Measurements from ENCODE around the gene GALNT17. TPM values are rescaled to one million over a fixed set of nuclear protein-coding genes. Genes with fewer than 3 reads are reported as not detected.
"Not testable (repeated sequence)": the region's sequence is repeated elsewhere in the genome, so short reads cannot be mapped to it uniquely, and the experiment has no call there.

GALNT17 gene
- total RNA-seq, 1 donor from 2014 or later, result not detected

DNA sequence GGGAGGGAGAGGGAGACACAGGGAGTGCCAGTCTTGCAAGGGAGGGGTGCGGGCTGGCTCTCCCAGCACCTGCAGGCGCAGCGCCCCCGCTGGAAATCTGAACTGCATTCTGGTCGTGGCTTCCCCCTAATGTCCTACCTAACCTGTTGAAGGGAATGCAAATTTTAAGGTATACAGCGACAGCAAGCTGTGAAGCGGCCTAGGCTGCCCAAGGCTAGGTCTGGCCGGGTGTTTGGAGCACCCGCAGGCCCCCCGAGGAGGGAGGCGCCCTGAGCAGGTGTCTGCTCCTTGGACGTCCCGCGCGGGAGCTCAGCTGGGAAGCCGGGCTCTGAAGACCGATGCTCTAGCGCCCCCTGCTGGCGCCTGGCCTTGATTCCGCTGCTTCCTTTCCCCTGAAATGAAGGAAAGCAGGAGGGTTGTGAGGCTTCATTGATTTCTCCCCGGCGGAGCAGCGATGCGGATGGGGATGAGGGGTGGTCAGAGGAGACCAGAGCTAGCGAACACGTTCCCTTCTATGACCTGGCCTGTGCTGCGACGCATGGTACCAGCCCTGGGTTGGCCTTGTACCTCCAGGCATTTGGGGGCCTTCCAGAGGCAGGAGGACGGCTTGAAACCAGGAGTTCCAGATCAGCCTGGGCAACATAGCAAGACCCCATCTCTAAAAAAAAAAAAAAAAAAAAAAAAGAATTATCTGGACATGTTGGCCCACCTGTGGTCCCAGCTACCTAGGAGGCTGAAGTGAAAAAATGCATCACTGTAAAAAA is 601.3 kb downstream of the GALNT17 start:
- intact Hi-C loops (cut with micrococcal nuclease), result loop anchor here (1.0 kb wide), 1 partner anchor 904 kb away; no protein-coding TSS in a partner anchor

DNA sequence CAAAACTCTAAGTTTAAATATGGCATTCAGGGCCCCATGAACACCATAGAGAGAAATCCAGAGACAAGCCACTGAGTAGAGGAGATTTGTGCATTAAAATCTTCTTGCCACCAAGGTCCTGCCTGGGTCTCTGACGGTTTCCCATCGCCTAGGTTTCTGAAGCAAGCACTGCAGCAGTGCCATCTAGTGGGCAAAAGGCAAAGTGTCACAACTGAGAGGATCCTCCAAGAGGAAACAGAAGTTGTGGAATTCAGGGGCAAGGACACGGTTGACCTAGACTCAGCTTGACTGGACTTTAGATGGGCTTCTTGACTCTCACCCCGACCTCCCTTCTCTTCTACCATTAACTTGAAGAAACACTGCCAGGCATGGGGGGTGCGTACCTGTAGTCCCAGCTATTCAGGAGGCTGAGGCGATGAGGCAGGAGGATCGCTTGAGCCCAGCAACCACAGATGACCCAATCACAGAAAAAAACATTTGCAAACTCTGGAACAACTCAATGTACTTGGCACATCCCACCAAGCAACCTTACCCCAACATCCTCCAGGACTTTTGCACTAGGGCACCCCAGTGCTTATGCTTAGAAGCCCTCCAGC is 604.1 kb downstream of the GALNT17 start:
- intact Hi-C loops (cut with micrococcal nuclease), result no loop called here

DNA sequence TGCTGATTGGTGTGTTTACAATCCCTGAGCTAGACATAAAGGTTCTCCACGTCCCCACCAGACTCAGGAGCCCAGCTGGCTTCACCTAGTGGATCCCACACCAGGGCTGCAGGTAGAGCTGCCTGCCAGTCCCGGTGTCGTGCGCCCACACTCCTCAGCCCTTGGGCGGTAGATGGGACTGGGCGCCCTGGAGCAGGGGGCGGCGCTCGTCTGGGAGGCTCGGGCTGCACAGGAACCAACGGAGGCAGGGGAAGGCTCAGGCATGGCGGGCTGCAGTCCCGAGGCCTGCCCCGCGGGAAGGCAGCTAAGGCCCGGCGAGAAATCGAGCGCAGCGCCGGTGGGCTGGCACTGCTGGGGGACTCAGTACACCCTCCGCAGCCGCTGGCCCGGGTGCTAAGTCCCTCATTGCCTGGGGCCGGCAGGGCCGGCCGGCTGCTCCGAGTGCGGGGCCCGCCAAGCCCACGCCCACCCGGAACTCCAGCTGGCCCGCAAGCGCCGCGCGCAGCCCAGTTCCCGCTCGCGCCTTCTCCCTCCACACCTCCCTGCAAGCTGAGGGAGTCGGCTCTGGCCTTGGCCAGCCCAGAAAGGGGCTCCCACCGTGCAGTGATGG is 606.1 kb downstream of the GALNT17 start:
- intact Hi-C loops (cut with micrococcal nuclease), result not testable (repeated sequence)

DNA sequence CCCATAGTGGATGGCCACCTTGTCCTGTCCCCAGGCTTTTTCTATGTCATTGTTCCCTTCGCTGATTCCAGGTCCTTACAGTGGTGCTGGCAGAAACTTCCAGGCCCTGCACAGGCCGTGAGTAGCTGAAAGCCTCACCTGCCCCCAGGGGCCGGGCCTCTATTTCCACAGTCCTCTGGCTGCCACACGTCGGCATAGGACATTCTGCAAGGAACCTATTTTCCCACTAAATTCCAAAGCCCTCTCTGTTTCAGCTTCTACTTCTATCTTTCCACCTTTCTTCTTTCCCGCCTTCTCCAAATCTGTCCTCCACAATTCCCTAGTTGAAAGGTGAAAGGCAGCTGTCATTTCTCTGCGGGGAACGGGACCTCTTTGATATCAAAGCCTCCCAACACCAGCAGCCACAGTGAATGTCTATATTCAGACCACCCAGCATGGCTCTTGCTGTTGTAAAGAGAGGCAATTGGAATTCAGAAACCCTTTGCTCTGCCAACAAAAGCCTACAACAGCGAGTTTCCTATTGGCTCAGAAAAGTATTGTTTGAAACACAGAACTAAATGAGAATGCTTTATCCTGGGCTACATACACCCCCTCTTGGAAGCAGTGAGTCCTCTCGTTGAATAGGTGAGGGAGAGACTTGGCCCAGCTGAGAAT is 607.7 kb downstream of the GALNT17 start:
- intact Hi-C loops (cut with micrococcal nuclease), result no loop called here

DNA sequence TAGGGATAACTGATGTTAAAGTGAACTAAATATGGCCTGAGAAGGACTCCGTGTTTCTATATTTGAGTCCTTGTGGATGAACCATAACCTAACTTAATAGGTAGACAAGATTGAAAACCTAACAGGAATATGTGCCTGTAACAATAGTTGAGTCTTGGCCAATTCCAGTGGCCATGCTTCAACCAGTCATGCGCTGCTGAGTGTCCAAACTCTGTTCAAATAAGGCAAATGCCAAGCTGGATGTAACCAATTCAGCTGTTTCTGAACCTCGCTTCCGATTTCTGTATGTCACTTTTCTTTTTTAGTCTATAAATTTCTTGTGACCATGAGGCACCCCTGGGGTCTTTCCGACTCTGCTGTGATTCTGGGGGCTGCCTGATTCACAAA is 608.2 kb downstream of the GALNT17 start:
- intact Hi-C loops (cut with micrococcal nuclease), result no loop called here

DNA sequence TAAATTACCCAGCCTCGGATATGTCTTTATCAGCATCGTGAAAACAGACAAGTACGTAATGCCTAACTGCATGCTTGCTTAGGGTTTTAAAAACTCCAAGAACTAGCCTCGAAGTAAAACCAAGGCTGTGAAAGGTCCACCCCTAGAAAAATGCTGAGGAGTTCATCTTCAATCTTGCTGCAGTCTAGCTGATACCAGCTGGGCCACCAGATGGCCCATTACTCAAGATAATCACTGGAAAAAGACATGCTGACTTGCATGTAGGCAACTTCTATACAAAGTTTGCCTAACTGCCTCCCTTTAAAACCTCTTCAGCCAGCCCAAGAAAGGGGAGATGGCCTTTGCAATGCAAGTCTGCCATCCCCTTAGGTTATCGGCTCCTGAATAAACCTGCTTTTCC is 614.1 kb downstream of the GALNT17 start:
- intact Hi-C loops (cut with micrococcal nuclease), result no loop called here

DNA sequence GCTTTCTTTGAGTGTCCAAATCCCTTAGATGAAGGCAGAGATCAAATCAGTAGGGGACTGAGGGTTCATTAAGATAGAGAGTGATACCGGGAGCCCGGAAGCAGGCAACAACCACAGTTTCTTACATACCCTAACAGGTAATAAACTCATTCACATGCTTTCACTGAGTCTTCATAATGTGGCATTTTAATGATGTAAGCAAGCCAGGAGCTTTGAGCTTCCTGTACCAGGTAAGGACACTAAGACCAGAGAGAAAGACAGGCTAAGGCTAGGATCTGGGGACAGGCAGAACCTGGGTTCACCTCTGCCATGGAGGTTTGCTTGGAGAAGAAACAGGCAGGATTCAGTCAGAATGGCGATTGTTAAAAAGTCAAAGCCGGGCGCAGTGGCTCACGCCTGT is 618.3 kb downstream of the GALNT17 start:
- intact Hi-C loops (cut with micrococcal nuclease), result loop anchor here (5.0 kb wide), 1 partner anchor 742 kb away; no protein-coding TSS in a partner anchor

DNA sequence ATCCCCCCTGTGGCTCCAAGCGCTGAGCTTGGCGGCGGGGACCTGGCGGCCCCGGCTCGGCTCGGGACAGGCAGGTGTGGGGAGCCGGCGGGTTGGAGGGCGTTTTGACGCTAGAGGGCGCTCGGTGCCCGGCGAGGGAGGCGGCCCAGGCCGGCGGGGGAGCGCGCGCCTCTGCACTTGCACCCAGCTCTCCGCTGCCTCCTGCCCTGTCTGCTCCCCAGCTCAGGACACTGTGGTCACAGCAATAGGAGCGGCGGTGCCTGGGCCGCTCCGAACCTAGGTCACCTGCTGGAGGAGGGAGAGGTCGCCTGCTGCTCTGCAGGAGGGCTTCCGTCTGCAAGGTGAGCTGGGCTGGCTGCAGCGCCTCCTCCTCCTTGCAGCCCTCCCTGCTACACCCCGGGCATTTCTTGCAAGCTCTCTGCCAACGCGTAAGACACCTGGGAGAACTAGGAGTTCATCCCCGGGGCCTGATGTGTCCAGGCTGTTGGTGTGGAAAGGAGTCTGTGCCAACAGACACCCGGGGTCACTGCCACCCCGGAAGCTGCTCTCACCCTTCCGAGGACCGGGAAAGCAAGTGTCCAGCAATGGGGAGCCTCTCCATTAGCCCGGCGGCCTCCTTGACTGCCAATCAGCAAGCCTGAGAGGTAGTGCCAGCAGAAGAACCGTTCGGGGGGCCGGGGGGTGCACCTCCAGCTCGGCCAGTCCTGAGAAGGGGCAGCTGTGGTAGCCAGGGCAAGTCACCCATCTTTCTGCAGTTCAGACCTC is 620.4 kb downstream of the GALNT17 start:
- intact Hi-C loops (cut with micrococcal nuclease), result loop anchor here (5.0 kb wide), 1 partner anchor 740 kb away; no protein-coding TSS in a partner anchor

DNA sequence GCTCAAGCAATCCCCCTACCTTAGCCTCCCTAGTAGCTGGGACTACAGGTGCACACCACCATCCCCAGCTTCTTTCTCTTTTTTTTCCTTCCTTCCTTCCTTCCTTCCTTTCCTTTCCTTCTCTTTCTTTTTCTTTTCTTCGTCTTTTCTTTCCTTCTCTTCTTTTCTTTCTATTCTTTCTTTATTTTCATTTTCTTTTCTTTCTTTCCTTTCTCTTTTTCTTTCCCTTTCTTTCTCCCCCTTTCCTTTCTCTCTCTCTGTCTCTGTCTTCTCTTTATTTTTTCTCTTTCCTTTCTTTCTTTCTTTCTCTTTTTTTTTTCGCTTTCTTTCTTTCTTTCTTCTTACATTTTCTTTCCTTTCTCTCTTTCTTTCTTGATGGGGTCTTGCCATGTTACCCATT is 621.3 kb downstream of the GALNT17 start:
- intact Hi-C loops (cut with micrococcal nuclease), result loop anchor here (5.0 kb wide), 1 partner anchor 739 kb away; no protein-coding TSS in a partner anchor

DNA sequence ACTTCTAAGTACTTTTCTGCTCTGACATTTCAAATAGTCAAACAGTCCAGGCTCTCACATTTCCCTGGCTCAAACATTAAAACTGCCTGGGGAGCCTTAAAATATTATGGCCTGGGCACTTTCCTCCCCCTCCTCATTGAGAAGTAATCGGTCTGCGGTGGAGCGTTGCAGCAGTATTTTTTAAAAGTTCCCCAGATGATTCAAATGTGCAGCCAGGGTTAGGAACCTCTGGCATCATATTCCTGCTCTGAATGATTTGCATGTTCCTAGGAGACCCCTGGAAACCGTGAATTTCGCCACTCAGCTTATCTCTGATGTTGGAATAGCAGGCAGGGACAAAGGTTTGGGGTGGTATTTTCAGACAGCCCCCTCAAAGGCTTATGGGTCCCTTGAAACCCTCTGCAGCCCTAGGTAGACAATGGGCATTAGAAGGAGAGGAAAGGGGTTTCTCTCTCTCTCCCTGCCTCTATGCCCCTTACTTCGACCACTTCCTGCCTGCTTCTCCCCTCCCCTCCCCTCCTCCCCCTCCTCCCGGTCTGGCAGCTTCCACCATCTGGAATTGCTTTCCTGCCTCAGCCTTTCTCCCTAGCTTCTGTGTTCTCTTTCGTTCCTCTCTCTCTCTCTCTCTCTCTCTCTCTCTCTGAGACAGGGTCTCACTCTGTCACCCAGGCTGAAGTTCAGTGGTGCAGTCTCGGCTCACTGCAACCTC is 622.2 kb downstream of the GALNT17 start:
- intact Hi-C loops (cut with micrococcal nuclease), result loop anchor here (5.0 kb wide), 1 partner anchor 738 kb away; no protein-coding TSS in a partner anchor

DNA sequence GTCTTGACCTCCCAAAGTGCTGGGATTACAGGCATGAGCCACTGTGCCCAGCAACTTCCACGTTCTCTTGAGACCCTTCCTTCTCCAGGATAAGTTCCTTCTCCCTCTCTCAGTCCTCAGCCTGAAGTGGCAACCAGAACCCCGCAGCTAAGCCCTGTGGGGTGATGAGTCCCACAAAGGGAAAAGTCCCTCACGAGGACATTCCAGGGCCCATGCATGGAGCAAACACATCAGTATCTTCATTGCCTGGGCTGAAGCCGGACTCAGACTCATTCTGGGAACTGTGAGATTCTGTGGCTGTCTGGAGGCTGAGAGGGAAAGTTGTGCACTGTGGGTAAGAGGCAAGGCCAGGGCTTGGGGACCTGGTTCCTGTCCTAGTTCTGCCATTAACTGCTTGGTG is 622.9 kb downstream of the GALNT17 start:
- intact Hi-C loops (cut with micrococcal nuclease), result loop anchor here (5.0 kb wide), 1 partner anchor 737 kb away; no protein-coding TSS in a partner anchor

DNA sequence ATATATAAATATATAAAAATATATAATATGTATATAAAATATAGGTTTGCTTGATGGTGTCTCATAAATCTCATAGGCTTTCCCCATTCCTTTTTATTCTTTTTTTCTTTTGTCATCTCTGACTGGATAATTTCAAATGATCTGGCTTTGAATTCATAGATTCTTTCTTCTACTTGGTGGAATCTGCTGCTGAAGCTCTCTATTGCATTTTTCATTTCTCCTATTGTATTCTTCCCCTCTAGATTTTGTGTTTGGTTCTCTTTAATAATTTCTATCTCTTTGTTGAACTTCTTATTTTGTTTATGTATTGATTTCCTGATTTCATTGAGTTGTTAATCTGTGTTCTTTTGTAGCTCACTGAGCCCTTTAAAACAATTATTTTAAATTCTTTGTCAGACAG is 629.4 kb downstream of the GALNT17 start:
- intact Hi-C loops (cut with micrococcal nuclease), result no loop called here
